WTC11 (cell line): ENCODE data around the gene RUVBL1. TPM values are rescaled to one million over a fixed set of nuclear protein-coding genes. Genes with fewer than 3 reads are reported as not detected.

Source experiments
- ATAC-seq: fragments of 200-7000 bp; cut with Tn5 transposase; 2 replicates; pipeline ENCODE4 v1.10.0; 2021; ENCODE audit warnings: mild to moderate bottlenecking, moderate library complexity
- CTCF ChIA-PET: fragments of 300-600 bp; sonication (Branson Sonifier 250); formaldehyde crosslinking; loops from one replicate; lab custom pipeline; 2021; ENCODE audit warnings: antibody characterized with exemption; lab: Charles Lee
- POLR2A ChIA-PET: fragments of 350-600 bp; sonication (Branson Sonifier 250); formaldehyde crosslinking; loops from one replicate; lab custom pipeline; 2021; ENCODE audit warnings: antibody characterized with exemption; lab: Charles Lee
- DNase-seq: peaks from one replicate; pipeline ENCODE4 v3.0.0; 2021; ENCODE audit warnings: low spot score
- H3K27ac Mint-ChIP-seq: 2 replicates; pipeline ENCODE4 v1.8.0; 2021; ENCODE audit warnings: mixed read lengths
- H3K27me3 Mint-ChIP-seq: 2 replicates; pipeline ENCODE4 v1.8.0; 2021; ENCODE audit warnings: low read depth, mild to moderate bottlenecking, moderate library complexity, mixed read lengths
- H3K36me3 Mint-ChIP-seq: 2 replicates; pipeline ENCODE4 v1.8.0; 2021; ENCODE audit warnings: mixed read lengths
- H3K4me1 Mint-ChIP-seq: 2 replicates; pipeline ENCODE4 v1.8.0; 2022; ENCODE audit warnings: mixed read lengths
- H3K4me3 Mint-ChIP-seq: 2 replicates; pipeline ENCODE4 v1.8.0; 2021; ENCODE audit warnings: mild to moderate bottlenecking, moderate library complexity, mixed read lengths
- H3K9me3 Mint-ChIP-seq: 2 replicates; pipeline ENCODE4 v1.8.0; 2021; ENCODE audit warnings: mixed read lengths
- ELF4 ChIP-seq: sonication (generic); formaldehyde crosslinking; IDR thresholded peaks from 2 replicates; pipeline ENCODE4 v1.8.1; 2022; ENCODE audit warnings: low read depth, mild to moderate bottlenecking, moderate library complexity, missing genetic modification reagents
- FOXJ3 ChIP-seq: sonication (generic); formaldehyde crosslinking; IDR thresholded peaks from 2 replicates; pipeline ENCODE4 v1.9.0; 2021; ENCODE audit warnings: missing genetic modification reagents, mild to moderate bottlenecking, borderline replicate concordance
- FOXP1 ChIP-seq: sonication (generic); formaldehyde crosslinking; IDR thresholded peaks from 2 replicates; pipeline ENCODE4 v1.8.0; 2022; ENCODE audit warnings: missing genetic modification reagents, mild to moderate bottlenecking, moderate library complexity, borderline replicate concordance
- GRHL2 ChIP-seq: fragments of 250-450 bp; sonication (Bioruptor Pico); IDR thresholded peaks from 2 replicates; pipeline ENCODE4 v1.8.0; 2022; ENCODE audit warnings: mild to moderate bottlenecking, moderate library complexity; ENCODE audit not compliant: insufficient replicate concordance, severe bottlenecking
- JAZF1 ChIP-seq: fragments of 250-450 bp; sonication (Bioruptor Pico); IDR thresholded peaks from 2 replicates; pipeline ENCODE4 v1.9.0; 2021; ENCODE audit warnings: moderate library complexity, mild to moderate bottlenecking, inconsistent platforms
- KAT7 ChIP-seq: sonication (generic); formaldehyde crosslinking; IDR thresholded peaks from 2 replicates; pipeline ENCODE4 v1.8.1; 2023; ENCODE audit warnings: missing genetic modification reagents, mild to moderate bottlenecking, borderline replicate concordance
- MYBL2 ChIP-seq: sonication (generic); formaldehyde crosslinking; IDR thresholded peaks from 2 replicates; pipeline ENCODE4 v1.8.1; 2023; ENCODE audit warnings: mild to moderate bottlenecking, moderate library complexity, missing genetic modification reagents
- NFATC4 ChIP-seq: fragments of 250-450 bp; sonication (Bioruptor Pico); IDR thresholded peaks from 2 replicates; pipeline ENCODE4 v1.9.0; 2021; ENCODE audit warnings: mild to moderate bottlenecking
- OVOL2 ChIP-seq: fragments of 250-450 bp; sonication (Bioruptor Pico); IDR thresholded peaks from 2 replicates; pipeline ENCODE4 v1.9.0; 2021; ENCODE audit warnings: mild to moderate bottlenecking, borderline replicate concordance
- PRRX2 ChIP-seq: fragments of 250-450 bp; sonication (Bioruptor Pico); IDR thresholded peaks from 2 replicates; pipeline ENCODE4 v1.8.0; 2021; ENCODE audit warnings: mild to moderate bottlenecking
- TEAD4 ChIP-seq: sonication (generic); formaldehyde crosslinking; IDR thresholded peaks from 2 replicates; pipeline ENCODE4 v1.8.0; 2022; ENCODE audit warnings: mild to moderate bottlenecking, missing genetic modification reagents
- TP53 ChIP-seq: sonication (generic); formaldehyde crosslinking; IDR thresholded peaks from 2 replicates; pipeline ENCODE4 v1.8.1; 2023; ENCODE audit warnings: mild to moderate bottlenecking, missing genetic modification reagents
- ZNF219 ChIP-seq: sonication (generic); formaldehyde crosslinking; IDR thresholded peaks from 2 replicates; pipeline ENCODE4 v1.8.0; 2023; ENCODE audit warnings: missing genetic modification reagents, mild to moderate bottlenecking, borderline replicate concordance
- ZNF263 ChIP-seq: sonication (generic); formaldehyde crosslinking; IDR thresholded peaks from 2 replicates; pipeline ENCODE4 v1.8.1; 2022; ENCODE audit warnings: low read depth, mild to moderate bottlenecking, moderate library complexity, missing genetic modification reagents
- ZNF317 ChIP-seq: sonication (generic); formaldehyde crosslinking; IDR thresholded peaks from 2 replicates; pipeline ENCODE4 v1.8.1; 2023; ENCODE audit warnings: low read depth, mild to moderate bottlenecking, moderate library complexity, missing genetic modification reagents, borderline replicate concordance
- ZNF671 ChIP-seq: fragments of 250-450 bp; sonication (Bioruptor Pico); IDR thresholded peaks from 2 replicates; pipeline ENCODE4 v1.8.0; 2021; ENCODE audit warnings: mild to moderate bottlenecking
- total RNA-seq: library from RNA; stranded (reverse); gene quantifications from 3 replicates; pipeline ENCODE4 v1.2.3, GENCODE V29; 2021
- TF ChIP-seq, protein P1 (sequence below): sonication (generic); formaldehyde crosslinking; IDR thresholded peaks from 2 replicates; pipeline ENCODE4 v1.8.1; 2023; ENCODE audit warnings: mild to moderate bottlenecking, missing genetic modification reagents
- TF ChIP-seq, protein P2 (sequence below): fragments of 250-450 bp; sonication (Bioruptor Pico); IDR thresholded peaks from 2 replicates; pipeline ENCODE4 v1.8.0; 2021; ENCODE audit warnings: mild to moderate bottlenecking
- TF ChIP-seq, protein P3 (sequence below): sonication (generic); formaldehyde crosslinking; IDR thresholded peaks from 2 replicates; pipeline ENCODE4 v1.8.1; 2023; ENCODE audit warnings: mild to moderate bottlenecking, missing genetic modification reagents, moderate library complexity
- TF ChIP-seq, protein P4 (sequence below): sonication (generic); formaldehyde crosslinking; IDR thresholded peaks from 2 replicates; pipeline ENCODE4 v1.8.1; 2022; ENCODE audit warnings: low read depth, mild to moderate bottlenecking, moderate library complexity, missing genetic modification reagents, borderline replicate concordance
- TF ChIP-seq, protein P5 (sequence below): fragments of 250-450 bp; sonication (Bioruptor Pico); IDR thresholded peaks from 2 replicates; pipeline ENCODE4 v1.9.0; 2021; ENCODE audit warnings: moderate library complexity, mild to moderate bottlenecking, inconsistent platforms, borderline replicate concordance
- TF ChIP-seq, protein P6 (sequence below): sonication (generic); formaldehyde crosslinking; IDR thresholded peaks from 2 replicates; pipeline ENCODE4 v1.8.0; 2022; ENCODE audit warnings: mild to moderate bottlenecking, missing genetic modification reagents
- TF ChIP-seq, protein P7 (sequence below): sonication (generic); formaldehyde crosslinking; IDR thresholded peaks from 2 replicates; pipeline ENCODE4 v1.8.1; 2023; ENCODE audit warnings: mild to moderate bottlenecking, missing genetic modification reagents, borderline replicate concordance
- TF ChIP-seq, protein P8 (sequence below): sonication (generic); formaldehyde crosslinking; IDR thresholded peaks from 2 replicates; pipeline ENCODE4 v1.8.0; 2022; ENCODE audit warnings: mild to moderate bottlenecking, missing genetic modification reagents

Gene RUVBL1
- total RNA-seq, 1 experiment from 2014 or later = 118 TPM

DNA sequence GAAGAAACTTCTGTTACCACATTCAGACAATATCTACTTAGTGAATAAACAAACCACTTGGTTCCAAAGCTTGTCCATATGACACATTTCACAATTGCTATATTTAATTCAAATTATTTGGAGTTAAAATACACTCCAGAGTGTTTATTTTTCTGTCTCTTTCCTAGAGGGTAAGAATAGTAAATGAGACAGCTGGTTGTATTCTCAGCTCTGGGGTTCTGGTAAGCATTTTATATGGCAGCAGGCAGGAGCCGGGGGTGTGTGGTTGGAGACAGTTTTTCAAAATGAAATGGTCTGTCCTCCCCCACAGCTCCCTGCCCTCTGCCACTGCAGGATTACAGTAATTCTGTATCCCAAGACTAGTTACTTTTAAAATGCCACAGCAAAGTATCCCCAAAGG, 82.3 kb downstream of the RUVBL1 start:
- H3K27me3 Mint-ChIP-seq = peaks cover 32% of the 10 kb centered on the region
- ATAC-seq (no peak), DNase-seq (no peak)
- H3K4me1 Mint-ChIP-seq = no peaks in the 10 kb centered on the region
- H3K27ac Mint-ChIP-seq = no peak overlapping the region
- no peaks in the 10 kb centered on the region for H3K36me3 Mint-ChIP-seq
- H3K4me3 Mint-ChIP-seq = no peak overlapping the region
- ChIA-PET CTCF (interaction anchor here (0.9 to 1.4 kb wide), 3 partner anchors 10 to 92 kb away, joined by 3 to 4 read pairs (median 4); partner anchors contain the start of gene SEC61A1), POLR2A (interaction anchor here (0.5 kb wide), 1 partner anchor 474 kb away, joined by 5 read pairs; no protein-coding TSS in a partner anchor)
- TF ChIP-seq ZNF317 (CRISPR knock-in tag) = no peak
- TF ChIP-seq ZNF263 (CRISPR knock-in tag) = no peak
- TF ChIP-seq ZNF671 (CRISPR knock-in tag) = no peak
- TF ChIP-seq PRRX2 (CRISPR knock-in tag) = no peak
- TF ChIP-seq FOXP1 = no peak
- TF ChIP-seq, protein P1, sequence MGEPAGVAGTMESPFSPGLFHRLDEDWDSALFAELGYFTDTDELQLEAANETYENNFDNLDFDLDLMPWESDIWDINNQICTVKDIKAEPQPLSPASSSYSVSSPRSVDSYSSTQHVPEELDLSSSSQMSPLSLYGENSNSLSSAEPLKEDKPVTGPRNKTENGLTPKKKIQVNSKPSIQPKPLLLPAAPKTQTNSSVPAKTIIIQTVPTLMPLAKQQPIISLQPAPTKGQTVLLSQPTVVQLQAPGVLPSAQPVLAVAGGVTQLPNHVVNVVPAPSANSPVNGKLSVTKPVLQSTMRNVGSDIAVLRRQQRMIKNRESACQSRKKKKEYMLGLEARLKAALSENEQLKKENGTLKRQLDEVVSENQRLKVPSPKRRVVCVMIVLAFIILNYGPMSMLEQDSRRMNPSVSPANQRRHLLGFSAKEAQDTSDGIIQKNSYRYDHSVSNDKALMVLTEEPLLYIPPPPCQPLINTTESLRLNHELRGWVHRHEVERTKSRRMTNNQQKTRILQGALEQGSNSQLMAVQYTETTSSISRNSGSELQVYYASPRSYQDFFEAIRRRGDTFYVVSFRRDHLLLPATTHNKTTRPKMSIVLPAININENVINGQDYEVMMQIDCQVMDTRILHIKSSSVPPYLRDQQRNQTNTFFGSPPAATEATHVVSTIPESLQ (CRISPR knock-in tag) = no peak
- no peak for TF ChIP-seq TEAD4 (CRISPR knock-in tag)
- TF ChIP-seq, protein P2, sequence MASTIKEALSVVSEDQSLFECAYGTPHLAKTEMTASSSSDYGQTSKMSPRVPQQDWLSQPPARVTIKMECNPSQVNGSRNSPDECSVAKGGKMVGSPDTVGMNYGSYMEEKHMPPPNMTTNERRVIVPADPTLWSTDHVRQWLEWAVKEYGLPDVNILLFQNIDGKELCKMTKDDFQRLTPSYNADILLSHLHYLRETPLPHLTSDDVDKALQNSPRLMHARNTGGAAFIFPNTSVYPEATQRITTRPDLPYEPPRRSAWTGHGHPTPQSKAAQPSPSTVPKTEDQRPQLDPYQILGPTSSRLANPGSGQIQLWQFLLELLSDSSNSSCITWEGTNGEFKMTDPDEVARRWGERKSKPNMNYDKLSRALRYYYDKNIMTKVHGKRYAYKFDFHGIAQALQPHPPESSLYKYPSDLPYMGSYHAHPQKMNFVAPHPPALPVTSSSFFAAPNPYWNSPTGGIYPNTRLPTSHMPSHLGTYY = no peak
- no peak for TF ChIP-seq GRHL2 (CRISPR knock-in tag)
- no peak for TF ChIP-seq FOXJ3 (CRISPR knock-in tag)
- TF ChIP-seq, protein P3, sequence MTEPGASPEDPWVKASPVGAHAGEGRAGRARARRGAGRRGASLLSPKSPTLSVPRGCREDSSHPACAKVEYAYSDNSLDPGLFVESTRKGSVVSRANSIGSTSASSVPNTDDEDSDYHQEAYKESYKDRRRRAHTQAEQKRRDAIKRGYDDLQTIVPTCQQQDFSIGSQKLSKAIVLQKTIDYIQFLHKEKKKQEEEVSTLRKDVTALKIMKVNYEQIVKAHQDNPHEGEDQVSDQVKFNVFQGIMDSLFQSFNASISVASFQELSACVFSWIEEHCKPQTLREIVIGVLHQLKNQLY (CRISPR knock-in tag) = no peak
- TF ChIP-seq, protein P4, sequence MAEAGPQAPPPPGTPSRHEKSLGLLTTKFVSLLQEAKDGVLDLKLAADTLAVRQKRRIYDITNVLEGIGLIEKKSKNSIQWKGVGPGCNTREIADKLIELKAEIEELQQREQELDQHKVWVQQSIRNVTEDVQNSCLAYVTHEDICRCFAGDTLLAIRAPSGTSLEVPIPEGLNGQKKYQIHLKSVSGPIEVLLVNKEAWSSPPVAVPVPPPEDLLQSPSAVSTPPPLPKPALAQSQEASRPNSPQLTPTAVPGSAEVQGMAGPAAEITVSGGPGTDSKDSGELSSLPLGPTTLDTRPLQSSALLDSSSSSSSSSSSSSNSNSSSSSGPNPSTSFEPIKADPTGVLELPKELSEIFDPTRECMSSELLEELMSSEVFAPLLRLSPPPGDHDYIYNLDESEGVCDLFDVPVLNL (CRISPR knock-in tag) = no peak
- no peak for TF ChIP-seq ZNF219 (CRISPR knock-in tag)
- TF ChIP-seq NFATC4 = no peak
- TF ChIP-seq JAZF1 (CRISPR knock-in tag) = no peak
- no peak for TF ChIP-seq ELF4
- TF ChIP-seq OVOL2 = no peak
- TF ChIP-seq, protein P5, sequence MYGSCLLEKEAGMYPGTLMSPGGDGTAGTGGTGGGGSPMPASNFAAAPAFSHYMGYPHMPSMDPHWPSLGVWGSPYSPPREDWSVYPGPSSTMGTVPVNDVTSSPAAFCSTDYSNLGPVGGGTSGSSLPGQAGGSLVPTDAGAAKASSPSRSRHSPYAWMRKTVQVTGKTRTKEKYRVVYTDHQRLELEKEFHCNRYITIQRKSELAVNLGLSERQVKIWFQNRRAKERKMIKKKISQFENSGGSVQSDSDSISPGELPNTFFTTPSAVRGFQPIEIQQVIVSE = no peak
- no peak for TF ChIP-seq KAT7 (CRISPR knock-in tag)
- no peaks in the 10 kb centered on the region for H3K9me3 Mint-ChIP-seq

DNA sequence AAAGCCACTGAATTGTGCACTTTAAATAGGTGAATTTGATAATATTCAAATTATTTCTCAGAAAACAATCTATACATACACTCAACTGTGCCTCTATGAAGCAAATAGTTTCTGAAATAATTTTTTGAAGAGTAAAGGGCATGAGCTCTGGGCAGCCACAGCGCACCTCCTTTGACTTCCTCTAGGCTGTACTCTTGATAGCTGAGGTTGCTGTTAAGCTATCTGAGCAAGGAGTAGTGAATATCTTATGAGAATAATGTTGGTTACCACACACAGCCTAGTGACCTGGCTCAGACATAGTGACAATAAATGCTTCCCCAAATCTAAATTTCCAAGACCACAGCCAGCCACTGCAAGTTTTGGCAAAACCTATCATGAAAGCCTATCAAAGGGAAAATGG, 83.0 kb downstream of the RUVBL1 start:
- peaks cover 26% of the 10 kb centered on the region for H3K27me3 Mint-ChIP-seq
- no peaks in the 10 kb centered on the region for H3K9me3 Mint-ChIP-seq
- no peaks in the 10 kb centered on the region for H3K4me1 Mint-ChIP-seq
- ChIA-PET CTCF (interaction anchor here (0.9 to 1.4 kb wide), 3 partner anchors 11 to 93 kb away, joined by 3 to 4 read pairs (median 4); partner anchors contain the start of gene SEC61A1), POLR2A (interaction anchor here (0.5 kb wide), 1 partner anchor 473 kb away, joined by 5 read pairs; no protein-coding TSS in a partner anchor)
- ATAC-seq (no peak), DNase-seq (no peak)
- H3K36me3 Mint-ChIP-seq = no peaks in the 10 kb centered on the region
- no peak overlapping the region for H3K4me3 Mint-ChIP-seq
- H3K27ac Mint-ChIP-seq = no peak overlapping the region
- TF ChIP-seq, protein P6, sequence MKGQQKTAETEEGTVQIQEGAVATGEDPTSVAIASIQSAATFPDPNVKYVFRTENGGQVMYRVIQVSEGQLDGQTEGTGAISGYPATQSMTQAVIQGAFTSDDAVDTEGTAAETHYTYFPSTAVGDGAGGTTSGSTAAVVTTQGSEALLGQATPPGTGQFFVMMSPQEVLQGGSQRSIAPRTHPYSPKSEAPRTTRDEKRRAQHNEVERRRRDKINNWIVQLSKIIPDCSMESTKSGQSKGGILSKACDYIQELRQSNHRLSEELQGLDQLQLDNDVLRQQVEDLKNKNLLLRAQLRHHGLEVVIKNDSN (CRISPR knock-in tag) = no peak
- TF ChIP-seq, protein P7, sequence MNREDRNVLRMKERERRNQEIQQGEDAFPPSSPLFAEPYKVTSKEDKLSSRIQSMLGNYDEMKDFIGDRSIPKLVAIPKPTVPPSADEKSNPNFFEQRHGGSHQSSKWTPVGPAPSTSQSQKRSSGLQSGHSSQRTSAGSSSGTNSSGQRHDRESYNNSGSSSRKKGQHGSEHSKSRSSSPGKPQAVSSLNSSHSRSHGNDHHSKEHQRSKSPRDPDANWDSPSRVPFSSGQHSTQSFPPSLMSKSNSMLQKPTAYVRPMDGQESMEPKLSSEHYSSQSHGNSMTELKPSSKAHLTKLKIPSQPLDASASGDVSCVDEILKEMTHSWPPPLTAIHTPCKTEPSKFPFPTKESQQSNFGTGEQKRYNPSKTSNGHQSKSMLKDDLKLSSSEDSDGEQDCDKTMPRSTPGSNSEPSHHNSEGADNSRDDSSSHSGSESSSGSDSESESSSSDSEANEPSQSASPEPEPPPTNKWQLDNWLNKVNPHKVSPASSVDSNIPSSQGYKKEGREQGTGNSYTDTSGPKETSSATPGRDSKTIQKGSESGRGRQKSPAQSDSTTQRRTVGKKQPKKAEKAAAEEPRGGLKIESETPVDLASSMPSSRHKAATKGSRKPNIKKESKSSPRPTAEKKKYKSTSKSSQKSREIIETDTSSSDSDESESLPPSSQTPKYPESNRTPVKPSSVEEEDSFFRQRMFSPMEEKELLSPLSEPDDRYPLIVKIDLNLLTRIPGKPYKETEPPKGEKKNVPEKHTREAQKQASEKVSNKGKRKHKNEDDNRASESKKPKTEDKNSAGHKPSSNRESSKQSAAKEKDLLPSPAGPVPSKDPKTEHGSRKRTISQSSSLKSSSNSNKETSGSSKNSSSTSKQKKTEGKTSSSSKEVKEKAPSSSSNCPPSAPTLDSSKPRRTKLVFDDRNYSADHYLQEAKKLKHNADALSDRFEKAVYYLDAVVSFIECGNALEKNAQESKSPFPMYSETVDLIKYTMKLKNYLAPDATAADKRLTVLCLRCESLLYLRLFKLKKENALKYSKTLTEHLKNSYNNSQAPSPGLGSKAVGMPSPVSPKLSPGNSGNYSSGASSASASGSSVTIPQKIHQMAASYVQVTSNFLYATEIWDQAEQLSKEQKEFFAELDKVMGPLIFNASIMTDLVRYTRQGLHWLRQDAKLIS (CRISPR knock-in tag) = no peak
- TF ChIP-seq TP53 (CRISPR knock-in tag) = no peak
- no peak for TF ChIP-seq MYBL2 (CRISPR knock-in tag)
- TF ChIP-seq, protein P8, sequence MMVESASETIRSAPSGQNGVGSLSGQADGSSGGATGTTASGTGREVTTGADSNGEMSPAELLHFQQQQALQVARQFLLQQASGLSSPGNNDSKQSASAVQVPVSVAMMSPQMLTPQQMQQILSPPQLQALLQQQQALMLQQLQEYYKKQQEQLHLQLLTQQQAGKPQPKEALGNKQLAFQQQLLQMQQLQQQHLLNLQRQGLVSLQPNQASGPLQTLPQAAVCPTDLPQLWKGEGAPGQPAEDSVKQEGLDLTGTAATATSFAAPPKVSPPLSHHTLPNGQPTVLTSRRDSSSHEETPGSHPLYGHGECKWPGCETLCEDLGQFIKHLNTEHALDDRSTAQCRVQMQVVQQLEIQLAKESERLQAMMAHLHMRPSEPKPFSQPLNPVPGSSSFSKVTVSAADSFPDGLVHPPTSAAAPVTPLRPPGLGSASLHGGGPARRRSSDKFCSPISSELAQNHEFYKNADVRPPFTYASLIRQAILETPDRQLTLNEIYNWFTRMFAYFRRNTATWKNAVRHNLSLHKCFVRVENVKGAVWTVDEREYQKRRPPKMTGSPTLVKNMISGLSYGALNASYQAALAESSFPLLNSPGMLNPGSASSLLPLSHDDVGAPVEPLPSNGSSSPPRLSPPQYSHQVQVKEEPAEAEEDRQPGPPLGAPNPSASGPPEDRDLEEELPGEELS (CRISPR knock-in tag) = no peak
